GM21786 (cell line): Measurements from ENCODE around the gene GLIS1.
"Not testable (repeated sequence)": the region's sequence is repeated elsewhere in the genome, so short reads cannot be mapped to it uniquely, and the experiment has no call there.

Experiments
- ATAC-seq: cut with Tn5 transposase; IDR thresholded peaks from one replicate; pipeline ENCODE4 v1.9.1; 2021; ENCODE audit not compliant: unreplicated experiment

GLIS1 gene

GRCh38 chr1:53572065-53572814, 166.7 kb downstream of the GLIS1 start:
- no peak for ATAC-seq

- no peak for ATAC-seq
Observed at GRCh38 chr1:53568540-53568939, 170.4 kb downstream of the GLIS1 start.

- no peak for ATAC-seq
Observed at GRCh38 chr1:53567851-53568250, 171.1 kb downstream of the GLIS1 start.

- no peak for ATAC-seq
Observed at GRCh38 chr1:53567450-53567849, 171.5 kb downstream of the GLIS1 start.

GRCh38 chr1:53563611-53564010, 175.4 kb downstream of the GLIS1 start:
- no peak for ATAC-seq

GRCh38 chr1:53562981-53563379, 176.0 kb downstream of the GLIS1 start:
- ATAC-seq, result no peak

- ATAC-seq, result no peak
Observed at GRCh38 chr1:53562291-53562980, 176.5 kb downstream of the GLIS1 start.

GRCh38 chr1:53561503-53562105, 177.4 kb downstream of the GLIS1 start:
- no peak for ATAC-seq

- no peak for ATAC-seq
Observed at GRCh38 chr1:53560581-53561502, 178.1 kb downstream of the GLIS1 start.

GRCh38 chr1:53559854-53560580, 178.9 kb downstream of the GLIS1 start:
- no peak for ATAC-seq

GRCh38 chr1:53559391-53559815, 179.6 kb downstream of the GLIS1 start:
- no peak for ATAC-seq

- ATAC-seq, result no peak
Observed at GRCh38 chr1:53558739-53559315, 180.1 kb downstream of the GLIS1 start.

- no peak for ATAC-seq
Observed at GRCh38 chr1:53557830-53558738, 180.9 kb downstream of the GLIS1 start.

GRCh38 chr1:53557369-53557768, 181.6 kb downstream of the GLIS1 start:
- ATAC-seq, result no peak

- no peak for ATAC-seq
Observed at GRCh38 chr1:53556657-53557227, 182.2 kb downstream of the GLIS1 start.

- not testable (repeated sequence) for ATAC-seq
Observed at GRCh38 chr1:53555620-53556326, 183.2 kb downstream of the GLIS1 start.

- ATAC-seq, result no peak
Observed at GRCh38 chr1:53554592-53555305, 184.2 kb downstream of the GLIS1 start.
